Liver (tissue), 3 donors: ENCODE data around the gene AIP.

Experiments
- CTCF ChIP-seq: fragments of 150-350 bp; IDR thresholded peaks from 2 replicates; pipeline ENCODE4 v1.5.1; 2017; ENCODE audit warnings: improper control_type of control experiment, low read depth, low read length; ENCODE audit not compliant: missing input control
- EGR1 ChIP-seq, 2 donors: IDR thresholded peaks; 2 replicates each; pipeline ENCODE4 v1.6.1; 2016 to 2018; ENCODE audit warnings: antibody characterized with exemption in 2 of 2, low read depth in 2 of 2
- FOXA1 ChIP-seq: IDR thresholded peaks from 2 replicates; pipeline ENCODE4 v1.6.1; 2016; ENCODE audit warnings: antibody characterized with exemption
- RAD21 ChIP-seq, 2 donors: IDR thresholded peaks; 2 replicates each; pipeline ENCODE4 v1.6.1; 2016; ENCODE audit warnings: antibody characterized with exemption in 2 of 2, mild to moderate bottlenecking in 2 of 2
- SP1 ChIP-seq: IDR thresholded peaks from 2 replicates; pipeline ENCODE4 v1.6.1; 2018; ENCODE audit warnings: antibody characterized with exemption, mild to moderate bottlenecking
- TAF1 ChIP-seq: conservative IDR thresholded peaks from 2 replicates; pipeline ENCODE4 v1.6.1; 2016; ENCODE audit warnings: antibody characterized with exemption, mild to moderate bottlenecking
- donor health status: healthy.
- donor health status: healthy.

DNA sequence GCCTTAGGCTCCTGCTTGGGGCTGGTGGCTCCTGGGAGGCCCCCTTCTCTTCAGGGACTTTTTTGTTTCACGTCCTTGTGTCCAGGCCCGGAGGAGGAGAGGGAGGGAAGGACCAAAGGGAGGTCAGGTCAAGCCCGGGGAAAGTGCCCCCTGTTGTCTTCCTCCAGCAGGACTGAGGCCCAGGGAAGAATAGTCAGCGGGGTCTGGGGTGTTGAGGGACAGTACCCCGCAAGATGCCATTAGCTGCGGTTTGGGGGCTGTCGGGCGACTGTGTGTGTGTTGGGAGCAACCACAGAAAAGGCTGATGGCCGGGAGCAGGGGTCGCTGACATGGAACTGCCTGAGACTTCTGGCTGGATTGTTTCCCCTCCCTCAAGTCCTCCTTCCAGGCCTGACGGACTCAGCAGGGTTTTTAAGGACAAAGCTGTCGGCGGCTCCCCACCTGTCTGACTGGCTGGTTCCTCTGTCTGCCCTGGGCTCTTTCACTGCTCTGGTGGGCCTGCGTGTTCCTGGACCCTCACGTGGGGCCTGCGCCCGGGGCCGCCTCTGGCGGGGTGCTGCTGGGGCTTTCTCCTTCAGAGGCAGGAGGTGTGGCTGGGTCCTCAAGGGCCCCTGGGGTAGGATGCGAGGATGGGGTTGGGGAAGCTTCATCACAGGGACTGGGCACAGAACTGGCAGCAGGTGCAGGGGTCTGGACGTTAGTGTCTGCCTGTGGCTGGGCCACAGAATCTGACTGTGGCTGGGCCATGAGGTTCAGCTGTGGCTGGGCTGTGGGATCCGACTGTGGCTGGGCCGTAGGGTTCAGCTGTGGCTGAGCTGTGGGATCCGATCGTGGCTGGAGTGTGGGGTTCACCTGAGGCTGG lies 31.8 kb upstream of the AIP start:
- TF ChIP-seq FOXA1 (no peak), CTCF (no peak), SP1 (no peak), TAF1 (no peak), EGR1 (IDR thresholded peaks at IDR 0.05; ENCODE audit: low read depth in 2 of 2) (no peak), RAD21 (IDR thresholded peaks at IDR 0.05) (no peak)
